Measurements from ENCODE around the gene SVOP.
"Not testable (repeated sequence)": the region's sequence is repeated elsewhere in the genome, so short reads cannot be mapped to it uniquely, and the experiment has no call there.

- not testable (repeated sequence) for TF ChIP-seq CTCF, POLR2A (IDR thresholded peaks at IDR 0.05)
Observed at GRCh38 chr12:108859141-108859922, 161.5 kb downstream of the SVOP start.

Measured in lower leg skin (tissue), 3 donors.